ENCODE measurements around the gene CD38.

- TF ChIP-seq CTCF (IDR thresholded peaks at IDR 0.05): no peak
- no peak for TF ChIP-seq POLR2A (IDR thresholded peaks at IDR 0.05)
Measured at GRCh38 chr4:15793506-15794363, 15.6 kb downstream of the CD38 start.

All from body of pancreas (tissue), 4 donors.